Thyroid gland (tissue), 4 donors: ENCODE measurements around the gene WLS. TPM values are rescaled to one million over a fixed set of nuclear protein-coding genes. Genes with fewer than 3 reads are reported as not detected.

ENCODE experiments used
- DNase-seq, 2 donors: peaks; one replicate each; pipeline ENCODE4 v3.0.0-alpha.2; 2019
- H3K27ac ChIP-seq, 3 donors: fragments of 200-600 bp; sonication (generic); 1 replicate in 2 of 3; 2 replicates in 1 of 3; pipeline ENCODE4 v1.5.1; 2016 to 2019; ENCODE audit warnings: mild to moderate bottlenecking in 1 of 3, moderate library complexity in 1 of 3
- H3K27me3 ChIP-seq: fragments of 200-600 bp; sonication (generic); one replicate; pipeline ENCODE4 v1.5.1; 2019
- H3K36me3 ChIP-seq, 2 donors: fragments of 200-600 bp; sonication (generic); one replicate each; pipeline ENCODE4 v1.5.1; 2016 to 2019
- H3K4me1 ChIP-seq, 2 donors: fragments of 200-600 bp; sonication (generic); one replicate each; pipeline ENCODE4 v1.5.1; 2017 to 2019
- H3K4me3 ChIP-seq, 3 donors: fragments of 200-600 bp; sonication (generic); replicated peaks in 1 of 3; 1 replicate in 2 of 3; 2 replicates in 1 of 3; pipeline ENCODE4 v1.5.1; 2016; ENCODE audit warnings: mild to moderate bottlenecking in 1 of 3
- H3K9me3 ChIP-seq: fragments of 200-600 bp; sonication (generic); one replicate; pipeline ENCODE4 v1.5.1; 2017
- POLR2A ChIP-seq, 2 donors: fragments of 450-650 bp; IDR thresholded peaks; one replicate each; pipeline ENCODE4 v1.6.1; 2017; ENCODE audit warnings: antibody characterized with exemption in 2 of 2, mild to moderate bottlenecking in 2 of 2, moderate library complexity in 1 of 2
- WGBS, 2 donors: methylation state at CpG; one replicate each; pipeline ENCODE4 v1.1.5; 2017; 5-methylcytosine and 5-hydroxymethylcytosine counted together
- intact Hi-C: fragments of 100-400 bp; cut with DNase I; formaldehyde crosslinking; loops from one replicate; pipeline ENCODE4 v1.15.1; 2023
- total RNA-seq, 4 donors: library from RNA; depleted of rRNA; stranded (reverse); fragments of >200 nt; gene quantifications; one replicate each; pipeline ENCODE4 v1.2.3, GENCODE V29; 2016
- TF ChIP-seq, protein P1 (sequence below), 6 experiments: fragments of 200-600 bp in 3 of 6; fragments of 450-650 bp in 3 of 6; sonication (generic) in 3 of 6; IDR thresholded peaks; one replicate each; pipeline ENCODE4 v1.5.1; 2016 to 2019; ENCODE audit warnings: antibody characterized with exemption in 6 of 6, mild to moderate bottlenecking in 2 of 6, inconsistent platforms in 1 of 6, moderate library complexity in 1 of 6

Gene WLS
- total RNA-seq, 4 donors from 2014 or later: 20.0 to 52.7 (median 46.7) TPM

DNA sequence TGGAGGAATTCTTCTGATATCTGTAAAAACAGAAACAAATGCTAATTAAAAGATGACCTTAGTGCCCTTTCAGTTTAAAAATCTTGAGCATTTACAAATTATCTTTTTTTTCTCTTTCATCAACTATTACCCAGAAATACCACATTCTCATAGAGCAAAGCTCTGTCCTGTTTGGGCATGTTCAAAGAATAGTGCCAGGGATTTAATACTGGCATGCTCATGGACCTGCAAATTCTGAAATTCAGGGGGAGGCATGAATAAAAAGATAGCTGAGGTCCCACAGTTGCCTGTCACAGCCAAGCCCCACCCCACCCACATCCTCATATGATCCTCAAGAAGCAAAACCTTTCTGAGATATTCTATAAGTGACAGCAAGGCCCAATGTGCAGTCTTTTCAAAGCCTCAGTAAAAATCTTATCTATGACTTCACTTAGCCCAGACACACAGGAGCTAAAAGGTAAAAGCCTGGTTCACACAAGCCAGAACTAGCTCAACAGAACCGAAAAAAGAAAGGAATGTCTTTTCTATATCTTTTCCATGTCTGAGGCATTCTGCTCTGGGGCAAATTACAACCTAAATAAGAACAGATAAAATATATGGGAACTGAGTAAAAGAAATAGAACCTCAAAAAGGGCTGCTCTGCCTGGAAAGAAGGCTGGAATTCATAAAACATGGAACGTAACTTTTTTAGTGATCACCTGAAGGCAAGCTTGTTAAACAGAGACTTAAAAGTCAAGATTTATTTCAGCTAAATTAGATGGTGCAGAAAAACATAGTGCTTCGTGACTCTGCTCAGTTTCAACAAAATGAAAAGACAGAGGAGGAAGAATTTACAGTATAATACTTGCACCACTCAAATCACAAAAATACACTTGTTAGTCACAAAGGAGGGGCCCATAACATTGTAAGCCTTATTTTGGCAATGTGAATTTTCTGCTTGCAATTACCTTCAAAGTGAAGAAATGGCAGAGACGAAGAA, 11.0 kb downstream of the WLS start:
- Histone ChIP-seq H3K27ac (no peak overlapping the region), H3K4me1 (no peaks in the 10 kb centered on the region)
- no peak for DNase-seq

DNA sequence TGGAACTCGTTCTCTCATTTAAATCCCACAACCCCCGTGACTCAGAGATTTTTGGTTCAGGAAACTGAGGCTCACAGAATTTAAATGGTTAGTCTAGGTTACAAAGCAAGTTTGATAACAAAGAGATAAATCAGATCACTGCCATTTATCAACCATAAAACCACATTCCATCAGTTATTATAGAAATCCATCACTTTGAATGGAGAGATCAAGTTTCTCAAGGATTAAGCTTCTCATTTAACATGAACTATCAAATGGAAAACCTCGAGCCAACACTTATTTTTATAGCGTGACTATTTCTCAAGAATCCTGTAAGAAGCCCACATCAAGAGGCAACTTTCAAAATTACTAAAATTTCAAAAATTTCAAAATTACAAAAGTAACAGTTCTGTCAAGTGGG, 11.9 kb downstream of the WLS start:
- TF ChIP-seq, protein P1, sequence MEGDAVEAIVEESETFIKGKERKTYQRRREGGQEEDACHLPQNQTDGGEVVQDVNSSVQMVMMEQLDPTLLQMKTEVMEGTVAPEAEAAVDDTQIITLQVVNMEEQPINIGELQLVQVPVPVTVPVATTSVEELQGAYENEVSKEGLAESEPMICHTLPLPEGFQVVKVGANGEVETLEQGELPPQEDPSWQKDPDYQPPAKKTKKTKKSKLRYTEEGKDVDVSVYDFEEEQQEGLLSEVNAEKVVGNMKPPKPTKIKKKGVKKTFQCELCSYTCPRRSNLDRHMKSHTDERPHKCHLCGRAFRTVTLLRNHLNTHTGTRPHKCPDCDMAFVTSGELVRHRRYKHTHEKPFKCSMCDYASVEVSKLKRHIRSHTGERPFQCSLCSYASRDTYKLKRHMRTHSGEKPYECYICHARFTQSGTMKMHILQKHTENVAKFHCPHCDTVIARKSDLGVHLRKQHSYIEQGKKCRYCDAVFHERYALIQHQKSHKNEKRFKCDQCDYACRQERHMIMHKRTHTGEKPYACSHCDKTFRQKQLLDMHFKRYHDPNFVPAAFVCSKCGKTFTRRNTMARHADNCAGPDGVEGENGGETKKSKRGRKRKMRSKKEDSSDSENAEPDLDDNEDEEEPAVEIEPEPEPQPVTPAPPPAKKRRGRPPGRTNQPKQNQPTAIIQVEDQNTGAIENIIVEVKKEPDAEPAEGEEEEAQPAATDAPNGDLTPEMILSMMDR (IDR thresholded peaks at IDR 0.05): no peak
- TF ChIP-seq POLR2A (IDR thresholded peaks at IDR 0.05): no peak
- H3K4me3 ChIP-seq: no peak overlapping the region
- H3K36me3 ChIP-seq: no peaks in the 10 kb centered on the region
- intact Hi-C loops: no loop called here
- H3K27me3 ChIP-seq: no peaks in the 10 kb centered on the region
- no peaks in the 10 kb centered on the region for H3K9me3 ChIP-seq
- WGBS, 2 donors: 48 to 94% methylated on average over 4 of the region's 4 CpGs
- DNase-seq: no peak
- no peaks in the 10 kb centered on the region for H3K4me1 ChIP-seq
- no peak overlapping the region for H3K27ac ChIP-seq

More for the DNA sequence above, 11.0 kb downstream of the WLS start:
- Histone ChIP-seq H3K4me3 (no peak overlapping the region), H3K9me3 (no peaks in the 10 kb centered on the region), H3K36me3 (no peaks in the 10 kb centered on the region), H3K27me3 (no peaks in the 10 kb centered on the region)
- intact Hi-C loops: no loop called here
- WGBS, 2 donors: 89 to 90% methylated on average over 4 of the region's 4 CpGs
- no peak for TF ChIP-seq POLR2A (IDR thresholded peaks at IDR 0.05)
- TF ChIP-seq, protein P1 (IDR thresholded peaks at IDR 0.05): no peak

DNA sequence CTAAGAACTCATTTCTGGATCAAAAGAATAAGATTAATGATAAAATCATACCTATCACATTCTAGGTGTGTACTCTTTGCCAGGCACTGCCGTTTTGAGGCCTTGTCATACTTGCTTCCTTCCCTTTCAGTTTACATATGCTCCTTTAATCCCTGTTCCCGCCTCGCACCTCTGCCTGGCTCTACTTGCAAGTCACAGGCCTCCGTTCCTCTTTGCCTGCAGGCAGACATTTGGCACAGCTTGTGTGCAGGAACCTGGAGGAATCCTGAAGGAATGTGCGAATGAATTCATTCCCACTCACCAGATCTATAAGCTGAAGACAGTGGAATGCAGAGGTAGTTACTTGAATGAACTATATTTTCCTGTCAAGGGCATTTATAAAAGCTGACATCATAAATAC, 13.8 kb downstream of the WLS start:
- no peak overlapping the region for H3K4me3 ChIP-seq
- H3K4me1 ChIP-seq: peaks cover 7 to 14% of the 10 kb centered on the region in 2 donors
- H3K9me3 ChIP-seq: no peaks in the 10 kb centered on the region
- H3K36me3 ChIP-seq: no peaks in the 10 kb centered on the region
- H3K27me3 ChIP-seq: no peaks in the 10 kb centered on the region
- no peak overlapping the region for H3K27ac ChIP-seq
- TF ChIP-seq POLR2A (IDR thresholded peaks at IDR 0.05): no peak
- WGBS, 2 donors: 85 to 86% methylated on average over 5 of the region's 5 CpGs
- intact Hi-C loops: no loop called here
- no peak for DNase-seq

DNA sequence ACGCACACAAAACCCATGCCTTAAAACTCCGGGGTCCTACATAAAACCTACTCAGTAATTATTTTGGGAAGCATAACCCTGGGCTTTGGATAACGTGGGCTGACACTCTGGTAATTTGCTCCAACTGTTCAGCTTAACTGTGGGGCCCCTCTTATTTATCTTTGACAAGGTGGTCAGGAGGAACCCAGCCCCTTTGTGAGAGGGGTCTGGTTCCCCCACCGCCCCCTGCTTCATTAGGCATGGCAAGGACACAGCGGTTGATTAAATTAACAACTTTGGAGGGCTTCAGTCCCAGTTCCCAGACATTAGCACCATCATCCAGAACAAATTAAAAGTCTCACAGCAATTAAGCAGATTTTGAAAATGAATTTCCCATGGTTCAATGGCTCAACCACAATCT, 14.7 kb downstream of the WLS start:
- H3K27ac ChIP-seq: no peak overlapping the region
- no peaks in the 10 kb centered on the region for H3K9me3 ChIP-seq
- 96 to 98% methylated on average over 5 of the region's 5 CpGs for WGBS, 2 donors
- no peak for DNase-seq
- TF ChIP-seq, protein P1 (IDR thresholded peaks at IDR 0.05): no peak
- no peak for TF ChIP-seq POLR2A (IDR thresholded peaks at IDR 0.05)
- H3K36me3 ChIP-seq: no peaks in the 10 kb centered on the region
- H3K4me1 ChIP-seq: peaks cover 7 to 15% of the 10 kb centered on the region in 2 donors
- H3K4me3 ChIP-seq: no peak overlapping the region
- intact Hi-C loops: no loop called here
- H3K27me3 ChIP-seq: no peaks in the 10 kb centered on the region

DNA sequence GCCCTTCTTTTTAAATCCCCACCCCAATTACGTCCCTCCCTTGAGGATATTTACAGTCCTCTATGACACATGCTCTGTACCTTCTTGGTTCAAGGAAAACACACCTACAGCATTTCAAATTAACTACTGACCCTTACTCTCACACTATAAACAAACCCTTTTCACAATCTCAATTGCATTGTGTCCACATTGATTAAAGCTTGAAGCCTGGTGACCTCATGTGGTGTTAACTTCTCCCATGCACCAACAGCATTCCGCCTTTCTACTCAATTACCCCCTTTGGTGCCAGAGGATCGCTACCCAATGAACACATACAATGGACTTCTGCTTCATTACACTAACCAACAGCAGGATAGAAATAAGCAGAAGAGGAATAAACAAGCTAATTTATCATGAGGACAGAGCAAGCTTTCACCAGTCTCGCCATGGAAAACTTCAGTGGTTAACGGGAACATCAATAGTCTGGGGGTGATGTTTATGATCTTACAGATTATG, 15.2 kb downstream of the WLS start:
- Histone ChIP-seq H3K4me3 (no peak overlapping the region), H3K36me3 (no peaks in the 10 kb centered on the region), H3K9me3 (no peaks in the 10 kb centered on the region), H3K27ac (no peak overlapping the region), H3K4me1 (peaks cover 7 to 15% of the 10 kb centered on the region in 2 donors), H3K27me3 (no peaks in the 10 kb centered on the region)
- no peak for DNase-seq
- WGBS, 2 donors: 95% methylated on average over 5 of the region's 5 CpGs
- intact Hi-C loops: no loop called here
- TF ChIP-seq, protein P1 (IDR thresholded peaks at IDR 0.05): no peak
- TF ChIP-seq POLR2A (IDR thresholded peaks at IDR 0.05): no peak
